Mesodermal cell (in vitro differentiated cells): ENCODE results near the gene C16orf90. TPM values are rescaled to one million over a fixed set of nuclear protein-coding genes. Genes with fewer than 3 reads are reported as not detected.

Source experiments
- H3K27ac ChIP-seq: 2 replicates; pipeline ENCODE4 v1.7.0; 2013; ENCODE audit warnings: mild to moderate bottlenecking, low read depth, low read length, moderate library complexity; ENCODE audit not compliant: severe bottlenecking
- H3K36me3 ChIP-seq: 2 replicates; pipeline ENCODE4 v1.7.1; 2013; ENCODE audit warnings: mild to moderate bottlenecking, low read length, moderate library complexity; ENCODE audit not compliant: control insufficient read depth, insufficient read depth
- H3K4me1 ChIP-seq: one replicate; pipeline ENCODE4 v1.7.1; 2013; ENCODE audit warnings: mild to moderate bottlenecking, low read length; ENCODE audit not compliant: insufficient read depth, control insufficient read depth, poor library complexity, severe bottlenecking
- H3K4me3 ChIP-seq: 2 replicates; pipeline ENCODE4 v1.7.0; 2013; ENCODE audit warnings: low read length, control low read depth, mild to moderate bottlenecking; ENCODE audit not compliant: insufficient read depth, poor library complexity, severe bottlenecking; ENCODE audit errors: extremely low read depth
- H3K9me3 ChIP-seq: 2 replicates; pipeline ENCODE4 v1.7.1; 2013; ENCODE audit warnings: mild to moderate bottlenecking, low read length, moderate library complexity; ENCODE audit not compliant: control insufficient read depth
- WGBS, 2 experiments: methylation state at CpG; one replicate each; pipeline ENCODE4 v1.1.5; 2013; ENCODE audit warnings: missing lambda C conversion rate in 2 of 2; ENCODE audit not compliant: insufficient coverage in 2 of 2; 5-methylcytosine and 5-hydroxymethylcytosine counted together
- polyA plus RNA-seq, 2 experiments: library from polyadenylated mRNA; stranded (reverse); fragments of 50-300 nt; gene quantifications; one replicate each; pipeline ENCODE4 v1.2.3, GENCODE V29; 2013

Gene C16orf90, protein sequence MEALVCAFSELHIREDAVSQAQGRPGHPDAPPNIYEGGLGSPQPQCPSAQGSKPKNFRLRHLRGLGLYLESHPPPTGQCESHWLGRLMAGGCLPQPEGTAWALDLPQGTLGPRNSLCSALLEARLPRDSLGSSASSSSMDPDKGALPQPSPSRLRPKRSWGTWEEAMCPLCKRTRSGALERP
- polyA plus RNA-seq (2013, experiment 1 of 2), result not detected
- not detected for polyA plus RNA-seq (2013, experiment 2 of 2)

DNA sequence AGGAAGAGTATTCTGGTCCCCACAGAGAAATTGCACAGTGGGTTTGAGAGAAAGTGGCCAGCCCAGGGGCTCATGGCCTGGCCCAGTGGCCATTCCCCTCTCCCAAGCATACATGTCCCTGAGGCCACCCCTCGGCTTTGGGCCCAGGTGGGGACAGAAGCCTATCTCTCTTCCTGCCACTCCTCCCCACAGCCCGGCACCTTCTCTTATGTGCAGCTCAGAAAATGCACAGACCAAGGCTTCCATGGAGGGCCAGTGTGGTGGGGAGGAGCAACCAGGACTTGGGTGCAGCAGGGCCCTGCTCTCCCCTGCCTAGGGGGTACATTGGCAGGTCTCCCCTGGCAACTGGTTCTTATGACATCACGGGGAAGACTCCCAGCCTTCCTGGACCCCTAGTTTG lies at the start of gene C16orf90:
Gene C16orf90 (minus strand): TSS at position 314 of the 400 bp plus-strand sequence. CDS start 68 bp downstream, at position 246.
- H3K36me3 ChIP-seq, result no peaks in the 10 kb centered on the region
- 88 to 100% methylated on average over 1 to 2 of the region's 3 CpGs for WGBS, 2 experiments
- H3K9me3 ChIP-seq, result no peaks in the 10 kb centered on the region
- H3K4me1 ChIP-seq, result no peaks in the 10 kb centered on the region
- H3K27ac ChIP-seq, result no peak within 1 kb of the TSS
- no peak within 1 kb of the TSS for H3K4me3 ChIP-seq

DNA sequence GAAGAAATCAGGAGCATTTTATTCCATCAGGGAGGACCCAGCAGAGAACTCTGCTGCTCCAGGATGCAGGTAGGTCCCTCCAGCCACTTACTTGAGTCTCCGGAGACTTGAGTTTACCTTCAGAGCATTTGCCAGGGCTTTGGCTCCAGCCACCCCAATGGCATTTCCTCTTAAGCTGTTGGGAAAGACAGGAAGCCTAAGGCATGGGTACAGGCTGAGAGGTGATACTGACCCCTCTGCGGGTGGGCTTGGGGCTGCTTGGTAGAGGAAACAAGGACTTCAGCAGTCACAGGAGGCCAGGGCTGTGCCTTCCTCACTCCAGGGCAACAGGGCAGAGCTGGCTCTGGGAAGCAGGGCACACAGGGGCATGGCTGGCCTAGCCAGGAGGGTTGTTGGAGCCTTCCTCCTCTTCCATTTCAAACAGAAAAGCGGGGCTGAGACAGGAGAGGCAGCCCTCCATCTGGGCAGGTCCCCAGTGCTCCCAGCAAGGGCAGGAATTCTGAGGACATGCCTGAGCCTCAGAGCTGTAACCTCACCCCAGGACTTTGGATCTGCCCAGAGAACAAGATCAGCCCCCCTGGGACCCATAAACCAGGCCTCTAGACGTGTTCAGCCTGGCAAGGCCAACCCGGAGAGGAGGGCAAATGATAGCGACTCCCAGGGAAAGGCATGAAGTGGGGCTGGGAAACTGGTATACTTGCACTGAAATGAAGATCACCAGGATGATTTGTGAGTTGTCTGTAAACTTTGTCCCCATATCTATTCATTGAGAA lies 47.5 kb upstream of the C16orf90 start:
- H3K4me1 ChIP-seq, result no peaks in the 10 kb centered on the region
- H3K9me3 ChIP-seq, result no peaks in the 10 kb centered on the region
- H3K36me3 ChIP-seq, result peaks cover 12% of the 10 kb centered on the region
- no peak overlapping the region for H3K4me3 ChIP-seq
- H3K27ac ChIP-seq, result no peak overlapping the region
- 76 to 92% methylated on average over 5 of the region's 6 CpGs for WGBS, 2 experiments

DNA sequence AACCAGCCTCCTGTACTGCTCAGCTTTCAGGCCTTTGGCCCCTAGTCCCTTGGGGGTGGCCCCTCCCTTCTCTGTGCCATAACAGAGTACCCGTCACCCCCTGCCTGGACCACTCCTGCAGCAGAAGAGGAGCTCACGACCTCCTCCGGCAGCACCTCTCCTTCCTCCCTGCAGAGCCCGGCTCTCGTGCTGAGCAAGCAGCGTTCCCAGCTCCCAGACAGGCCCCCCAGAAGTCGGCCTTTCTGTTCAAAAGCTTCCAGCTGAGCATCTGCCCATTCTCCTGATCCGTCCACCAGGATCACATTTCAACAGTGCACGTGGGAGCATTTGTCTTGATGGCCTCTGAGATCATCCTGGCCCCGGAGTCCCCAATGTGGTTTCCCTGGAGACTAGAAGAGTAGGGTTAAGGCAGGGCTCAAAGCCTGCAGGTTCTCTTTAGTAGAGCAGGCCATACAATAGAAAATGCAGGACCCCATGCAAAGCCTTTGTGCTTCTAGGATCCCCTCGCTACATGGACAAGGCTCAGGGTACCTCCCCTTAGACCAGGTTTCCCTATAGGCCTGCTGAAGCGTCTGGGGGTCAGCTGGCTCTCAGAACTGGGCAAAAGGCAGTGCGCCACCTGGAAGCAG lies 46.4 kb upstream of the C16orf90 start:
- no peak overlapping the region for H3K27ac ChIP-seq
- no peaks in the 10 kb centered on the region for H3K9me3 ChIP-seq
- H3K4me1 ChIP-seq, result no peaks in the 10 kb centered on the region
- H3K4me3 ChIP-seq, result no peak overlapping the region
- H3K36me3 ChIP-seq, result peaks cover 19% of the 10 kb centered on the region
- WGBS, 2 experiments, result 72 to 80% methylated on average over 7 to 11 of the region's 13 CpGs

DNA sequence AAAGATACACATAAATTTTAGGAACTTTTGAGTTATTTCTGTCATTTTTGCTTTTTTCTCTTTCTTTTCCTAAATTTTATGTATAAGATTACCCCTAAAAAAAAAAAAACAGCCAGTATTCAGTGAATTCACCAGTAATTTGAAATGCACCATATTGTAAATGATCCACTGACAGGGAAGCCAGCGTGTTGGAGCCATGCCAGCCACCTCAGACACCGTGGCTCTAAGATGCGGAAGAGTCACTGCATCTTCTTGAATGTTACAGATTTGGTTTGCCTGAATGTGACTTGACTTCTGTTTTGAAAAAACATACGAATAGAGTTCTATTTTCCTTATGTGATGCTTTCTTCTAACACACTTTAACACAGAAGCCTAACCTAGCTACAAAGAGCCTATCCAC lies 42.9 kb upstream of the C16orf90 start:
- 80 to 100% methylated on average over 1 to 3 of the region's 4 CpGs for WGBS, 2 experiments
- Histone ChIP-seq H3K4me1 (no peaks in the 10 kb centered on the region), H3K27ac (no peak overlapping the region), H3K9me3 (no peaks in the 10 kb centered on the region), H3K4me3 (no peak overlapping the region), H3K36me3 (peaks cover 43% of the 10 kb centered on the region)

DNA sequence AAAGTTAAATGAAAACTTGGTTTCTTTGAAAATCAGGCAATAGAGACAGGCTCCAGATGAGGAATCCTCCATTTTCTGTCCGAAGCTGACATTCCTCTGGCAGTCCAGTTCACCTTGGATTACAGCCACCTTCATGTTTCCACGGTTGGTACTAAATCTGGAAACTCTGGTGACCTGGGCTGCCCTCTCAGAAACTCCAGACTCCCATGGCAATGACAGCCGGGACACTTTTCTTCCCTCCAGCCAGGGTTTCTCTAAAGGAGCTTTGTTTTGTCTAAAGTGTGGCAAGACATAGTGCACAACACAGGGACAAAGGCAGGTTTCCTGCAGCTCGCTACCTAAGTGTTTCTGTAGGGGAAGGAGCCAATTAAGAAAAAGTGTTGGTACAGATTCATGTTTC lies 41.6 kb upstream of the C16orf90 start:
- Histone ChIP-seq H3K9me3 (no peaks in the 10 kb centered on the region), H3K36me3 (peaks cover 56% of the 10 kb centered on the region), H3K4me1 (no peaks in the 10 kb centered on the region), H3K27ac (no peak overlapping the region), H3K4me3 (no peak overlapping the region)
- WGBS, 2 experiments, result 86 to 88% methylated on average over 2 to 3 of the region's 4 CpGs

DNA sequence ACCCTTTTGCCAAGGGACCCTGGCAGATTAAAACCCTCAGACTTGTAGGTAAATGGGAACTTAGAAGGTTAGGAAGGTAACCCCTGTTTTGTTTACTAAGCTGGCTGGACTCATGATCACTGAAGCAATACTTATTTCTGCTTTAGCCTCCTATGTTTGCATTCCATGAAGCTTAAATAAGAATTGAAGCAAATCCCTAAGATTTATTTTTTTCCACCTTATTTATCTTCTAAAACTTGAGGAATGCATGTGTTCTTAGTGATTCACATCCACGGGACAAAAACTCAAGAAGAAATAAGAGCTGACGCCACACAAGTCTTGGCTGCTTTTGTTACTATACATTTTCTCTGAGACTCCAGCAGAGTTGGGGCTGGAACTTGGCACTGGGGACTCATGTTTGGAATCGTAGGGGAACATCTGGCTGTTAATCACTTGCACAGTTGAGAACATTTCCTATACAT lies 41.0 kb upstream of the C16orf90 start:
- Histone ChIP-seq H3K4me1 (no peaks in the 10 kb centered on the region), H3K27ac (no peak overlapping the region), H3K9me3 (no peaks in the 10 kb centered on the region), H3K36me3 (peaks cover 62% of the 10 kb centered on the region), H3K4me3 (no peak overlapping the region)
- 100% methylated on average over 2 to 3 of the region's 3 CpGs for WGBS, 2 experiments

DNA sequence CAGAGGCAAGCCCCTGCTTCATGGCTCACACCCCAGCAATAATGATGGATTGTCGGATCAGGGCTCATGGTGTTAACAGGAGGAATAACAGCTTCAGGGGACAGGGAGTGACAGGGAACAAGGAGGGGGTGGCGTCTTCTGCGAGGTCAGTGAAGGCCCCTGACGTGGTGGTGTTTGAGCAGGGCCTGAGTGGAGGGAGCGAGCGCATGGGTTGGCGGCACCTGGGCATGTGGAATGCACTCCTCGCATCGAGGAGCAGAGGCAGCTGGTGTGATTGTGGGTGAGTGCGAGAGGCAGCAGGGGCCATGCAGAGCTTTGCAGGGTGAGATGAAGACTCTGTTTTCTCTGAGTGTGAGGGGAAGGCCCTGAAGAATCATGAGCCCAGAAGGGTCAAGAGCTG lies 38.8 kb upstream of the C16orf90 start:
- Histone ChIP-seq H3K27ac (no peak overlapping the region), H3K9me3 (no peaks in the 10 kb centered on the region), H3K36me3 (peaks cover 63% of the 10 kb centered on the region), H3K4me1 (no peaks in the 10 kb centered on the region), H3K4me3 (no peak overlapping the region)
- 94 to 100% methylated on average over 10 of the region's 10 CpGs for WGBS, 2 experiments

DNA sequence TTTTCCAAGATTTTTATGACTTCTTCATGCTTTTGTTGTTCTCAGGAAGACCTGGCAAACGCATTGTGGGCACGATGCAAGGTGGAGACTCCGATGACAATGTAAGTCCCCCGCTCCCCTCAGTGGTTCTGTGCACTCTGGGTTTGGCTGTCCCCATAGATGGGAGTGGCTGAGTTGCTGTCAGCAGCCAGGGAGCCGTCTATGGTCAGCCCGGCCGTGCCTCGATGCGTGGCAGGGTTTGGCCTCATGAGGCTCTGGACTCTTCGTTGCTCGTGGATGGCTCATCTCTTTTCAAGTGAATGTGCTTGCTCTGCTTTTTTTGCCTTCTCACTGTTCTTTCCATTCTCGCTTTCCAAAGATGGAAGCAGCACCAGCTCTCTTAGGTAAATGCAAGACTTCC lies 37.5 kb upstream of the C16orf90 start:
- Histone ChIP-seq H3K4me1 (no peaks in the 10 kb centered on the region), H3K27ac (no peak overlapping the region), H3K36me3 (peaks cover 73% of the 10 kb centered on the region), H3K4me3 (no peak overlapping the region), H3K9me3 (peaks cover 1% of the 10 kb centered on the region)
- 95 to 100% methylated on average over 11 of the region's 12 CpGs for WGBS, 2 experiments

DNA sequence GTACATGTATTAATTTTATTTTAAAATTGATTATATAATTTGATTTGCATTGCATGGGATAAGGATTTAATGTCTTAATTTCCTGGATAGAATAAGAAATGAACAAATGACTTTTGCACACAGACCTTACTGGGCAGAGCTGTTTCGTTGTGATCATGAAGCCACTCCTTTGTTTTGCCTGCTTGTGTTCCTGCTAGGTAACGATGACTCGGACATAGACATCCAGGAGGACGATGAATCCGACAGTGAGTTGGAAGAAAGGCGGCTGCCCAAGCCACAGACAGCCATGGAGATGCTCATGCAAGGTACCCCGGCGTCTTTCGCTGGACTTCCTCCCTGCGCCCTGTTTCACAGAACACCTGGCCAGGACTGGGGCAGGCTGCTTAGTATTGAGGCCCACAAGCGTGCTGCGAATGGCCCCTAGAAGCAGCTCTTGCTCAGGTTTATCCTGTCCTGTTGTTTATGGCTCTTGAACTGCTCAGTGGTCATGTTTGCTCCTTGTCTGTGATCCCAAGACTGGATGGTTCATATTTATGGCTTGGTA lies 35.2 kb upstream of the C16orf90 start:
- H3K27ac ChIP-seq, result no peak overlapping the region
- peaks cover 66% of the 10 kb centered on the region for H3K36me3 ChIP-seq
- no peak overlapping the region for H3K4me3 ChIP-seq
- H3K4me1 ChIP-seq, result no peaks in the 10 kb centered on the region
- 91 to 97% methylated on average over 10 to 12 of the region's 12 CpGs for WGBS, 2 experiments
- peaks cover 5% of the 10 kb centered on the region for H3K9me3 ChIP-seq

DNA sequence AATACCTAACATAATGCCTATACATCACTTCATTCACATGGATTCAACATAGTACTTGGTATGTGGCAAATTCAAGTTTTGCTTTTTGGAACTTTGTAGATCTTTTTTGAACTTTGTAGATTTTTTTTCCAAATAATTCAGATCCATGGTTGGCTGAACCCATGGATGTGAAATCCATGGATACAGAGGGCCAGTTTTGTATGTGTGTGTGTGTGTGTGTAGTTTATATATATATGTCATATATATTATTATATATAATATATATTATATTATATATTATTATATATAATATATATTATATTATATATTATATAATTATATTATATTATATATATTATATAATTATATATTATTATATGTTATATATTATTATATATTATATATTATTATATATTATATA lies 33.9 kb upstream of the C16orf90 start:
- peaks cover 68% of the 10 kb centered on the region for H3K36me3 ChIP-seq
- H3K4me1 ChIP-seq, result no peaks in the 10 kb centered on the region
- no peak overlapping the region for H3K4me3 ChIP-seq
- peaks cover 5% of the 10 kb centered on the region for H3K9me3 ChIP-seq
- H3K27ac ChIP-seq, result no peak overlapping the region
